ENCODE measurements around the gene SMAD6.
"Not testable (repeated sequence)": the region's sequence is repeated elsewhere in the genome, so short reads cannot be mapped to it uniquely, and the experiment has no call there.

The SMAD6 gene

DNA sequence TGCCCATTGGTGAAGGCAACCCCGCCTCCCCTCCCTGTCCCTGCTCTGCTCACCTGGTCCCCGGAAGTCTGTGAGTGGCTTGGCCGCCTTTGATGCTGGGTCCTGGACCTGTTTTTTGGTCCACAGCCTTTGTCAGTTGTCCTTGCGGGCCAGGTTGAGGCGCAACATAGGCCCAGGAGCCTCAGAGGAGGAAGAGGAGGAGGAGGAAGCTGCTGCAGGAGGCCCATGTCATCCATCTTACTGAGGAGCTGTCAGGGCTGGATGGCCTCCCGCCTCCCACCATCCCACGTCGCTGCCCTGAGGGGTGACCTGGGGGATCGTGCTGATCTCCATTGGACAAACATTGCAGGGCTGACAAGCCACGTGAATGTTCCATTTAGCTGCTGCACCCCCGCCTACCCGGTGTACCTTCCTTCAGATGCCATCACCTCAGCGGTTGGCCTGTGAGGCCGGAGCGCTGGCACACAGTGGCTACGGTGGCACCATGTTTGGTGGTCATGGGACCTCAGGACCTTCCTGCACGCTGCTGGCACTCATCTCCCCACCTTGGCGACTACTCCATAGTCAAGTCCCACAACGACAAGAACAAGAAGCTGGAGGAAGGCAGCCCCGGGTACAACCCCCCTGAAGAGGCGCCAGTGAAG lies 106.3 kb downstream of the SMAD6 start:
- no peak overlapping the region for H3K27ac ChIP-seq
- no peak for DNase-seq (ENCODE audit: low read depth, low spot score)

GRCh38 chr15:66809664-66810063 lies 107.6 kb downstream of the SMAD6 start:
- no peak for DNase-seq (ENCODE audit: low read depth, low spot score)
- H3K27ac ChIP-seq: no peak overlapping the region

- DNase-seq (ENCODE audit: low read depth, low spot score): peak; percentile 44
- H3K27ac ChIP-seq: no peak overlapping the region
These were observed 113.3 kb downstream of the SMAD6 start for GRCh38 chr15:66815318-66815717.

GRCh38 chr15:66816201-66816600 lies 114.2 kb downstream of the SMAD6 start:
- H3K27ac ChIP-seq: no peak overlapping the region
- no peak for DNase-seq (ENCODE audit: low read depth, low spot score)

- H3K27ac ChIP-seq: no peak overlapping the region
- no peak for DNase-seq (ENCODE audit: low read depth, low spot score)
These were observed 117.0 kb downstream of the SMAD6 start for GRCh38 chr15:66819084-66819483.

DNA sequence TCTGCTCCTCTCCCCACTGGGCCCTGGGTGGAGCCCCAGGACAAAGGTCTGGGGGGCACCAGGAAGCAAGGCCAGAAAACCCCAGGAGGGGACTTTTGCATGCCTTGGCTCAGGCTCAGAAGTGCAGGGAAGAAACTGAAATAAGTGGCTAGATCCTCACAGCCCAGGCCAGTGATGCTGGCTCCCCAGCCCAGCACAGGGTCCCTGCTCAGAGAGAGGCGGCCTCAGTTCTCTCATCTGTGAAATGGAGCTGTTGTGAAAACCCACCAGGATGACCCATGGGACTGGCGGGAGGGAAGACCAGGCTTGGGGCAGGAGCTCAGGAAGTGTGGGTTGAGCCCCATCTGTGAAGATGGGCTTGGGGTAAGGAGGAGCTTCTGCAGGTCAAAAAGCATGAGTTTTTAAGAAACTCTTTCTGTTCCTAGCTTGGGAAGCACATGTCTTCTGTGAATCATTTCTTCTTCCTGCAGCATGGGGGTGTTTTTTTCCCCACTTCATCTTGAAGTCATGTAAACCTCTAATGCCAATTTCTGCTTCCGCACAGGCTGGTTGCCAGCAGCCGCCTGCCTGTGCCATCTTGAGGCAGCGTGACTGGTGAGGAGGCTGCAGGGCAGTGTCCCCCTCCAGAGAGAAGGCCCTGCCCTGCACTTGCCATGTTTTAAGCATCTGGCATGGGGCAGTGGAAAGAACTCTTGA lies 118.6 kb downstream of the SMAD6 start:
- no peak overlapping the region for H3K27ac ChIP-seq

DNA sequence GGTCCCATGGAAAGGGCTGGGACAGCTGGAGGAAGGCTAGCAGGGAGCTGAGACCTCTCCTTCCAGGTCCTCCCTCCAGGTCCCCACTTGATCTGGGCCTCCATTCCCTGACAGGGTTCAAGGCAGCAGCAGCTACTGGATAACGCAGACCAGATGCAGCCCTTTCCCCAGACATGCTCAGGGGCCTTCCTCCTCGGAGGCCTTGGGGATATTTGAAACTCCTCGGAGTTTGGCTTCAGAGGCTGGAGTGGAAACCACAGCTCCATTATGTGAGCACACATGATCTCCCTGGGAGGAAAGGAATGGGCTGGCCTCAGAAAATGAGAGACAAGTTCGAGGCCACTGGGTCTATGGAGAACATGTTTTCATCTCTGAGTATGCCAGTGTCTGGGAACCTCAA lies 119.3 kb downstream of the SMAD6 start:
- no peak for DNase-seq (ENCODE audit: low read depth, low spot score)
- H3K27ac ChIP-seq: no peak overlapping the region

More for the DNA sequence above, 118.6 kb downstream of the SMAD6 start:
- no peak for DNase-seq (ENCODE audit: low read depth, low spot score)

DNA sequence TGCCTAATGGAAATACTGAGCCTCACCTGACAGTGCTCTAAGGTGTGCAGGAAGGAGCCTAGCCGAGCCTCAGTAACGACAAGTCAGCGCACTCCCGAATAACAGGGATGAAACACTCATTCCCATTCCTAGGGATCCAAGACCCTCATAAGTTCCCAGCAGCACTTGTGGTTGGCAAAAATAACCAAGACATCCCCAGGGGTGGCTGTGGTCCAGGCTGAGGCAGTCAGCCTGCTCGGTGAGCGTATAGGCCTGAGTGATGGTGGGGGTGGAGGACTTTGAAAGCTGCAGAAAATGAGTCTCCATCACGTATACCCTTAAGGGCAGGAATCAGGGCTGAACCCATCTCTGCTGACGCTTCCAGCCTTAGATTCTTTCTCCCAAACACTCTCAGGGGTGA lies 120.1 kb downstream of the SMAD6 start:
- H3K27ac ChIP-seq: no peak overlapping the region
- no peak for DNase-seq (ENCODE audit: low read depth, low spot score)

- no peak overlapping the region for H3K27ac ChIP-seq
- DNase-seq (ENCODE audit: low read depth, low spot score): no peak
These were observed 120.5 kb downstream of the SMAD6 start for GRCh38 chr15:66822576-66822975.

GRCh38 chr15:66823601-66824000 lies 121.6 kb downstream of the SMAD6 start:
- no peak for DNase-seq (ENCODE audit: low read depth, low spot score)
- H3K27ac ChIP-seq: no peak overlapping the region

- DNase-seq (ENCODE audit: low read depth, low spot score): no peak
- no peak overlapping the region for H3K27ac ChIP-seq
These were observed 122.4 kb downstream of the SMAD6 start for GRCh38 chr15:66824424-66824823.

DNA sequence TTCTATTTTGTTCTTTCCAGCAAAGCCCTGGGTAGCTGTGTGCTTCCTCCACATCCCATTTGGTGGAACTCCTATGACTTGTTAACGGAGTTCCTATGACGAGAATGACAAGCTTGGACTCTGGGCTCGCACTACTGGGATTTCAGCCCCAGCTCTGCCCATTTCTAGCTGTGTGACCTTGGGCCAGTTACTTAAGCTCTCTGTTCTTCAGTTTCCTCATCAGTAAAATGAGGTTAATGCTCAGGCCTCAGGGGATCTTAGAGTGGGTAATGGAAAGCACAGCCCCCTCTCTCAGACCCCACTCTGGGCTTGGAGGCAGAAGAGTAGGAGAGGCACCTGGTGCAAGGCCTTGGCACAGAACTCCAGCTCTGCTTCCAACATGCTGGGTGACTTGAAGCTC lies 123.1 kb downstream of the SMAD6 start:
- no peak overlapping the region for H3K27ac ChIP-seq
- no peak for DNase-seq (ENCODE audit: low read depth, low spot score)

DNA sequence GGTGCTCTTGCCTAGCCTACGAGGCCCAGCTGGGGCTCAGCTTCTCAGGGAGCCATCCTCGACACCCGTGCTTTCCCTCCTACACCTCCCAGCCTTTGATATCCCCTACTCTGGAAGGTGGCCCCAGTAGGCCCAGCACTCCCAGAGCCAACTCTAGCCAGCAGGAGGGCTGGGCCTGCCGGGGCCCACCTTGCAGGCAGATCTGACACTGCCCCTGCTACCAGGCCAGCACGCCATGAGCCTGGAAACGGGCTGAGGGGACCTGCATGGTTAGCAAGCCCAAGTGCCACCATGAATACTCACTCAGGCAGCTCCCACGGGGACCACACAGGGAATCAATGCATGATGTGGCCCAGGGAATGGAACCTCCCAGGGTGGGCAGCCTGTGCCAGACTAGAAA lies 123.7 kb downstream of the SMAD6 start:
- DNase-seq (ENCODE audit: low read depth, low spot score): no peak
- no peak overlapping the region for H3K27ac ChIP-seq

GRCh38 chr15:66826507-66826906 lies 124.5 kb downstream of the SMAD6 start:
- DNase-seq (ENCODE audit: low read depth, low spot score): no peak
- H3K27ac ChIP-seq: no peak overlapping the region

DNA sequence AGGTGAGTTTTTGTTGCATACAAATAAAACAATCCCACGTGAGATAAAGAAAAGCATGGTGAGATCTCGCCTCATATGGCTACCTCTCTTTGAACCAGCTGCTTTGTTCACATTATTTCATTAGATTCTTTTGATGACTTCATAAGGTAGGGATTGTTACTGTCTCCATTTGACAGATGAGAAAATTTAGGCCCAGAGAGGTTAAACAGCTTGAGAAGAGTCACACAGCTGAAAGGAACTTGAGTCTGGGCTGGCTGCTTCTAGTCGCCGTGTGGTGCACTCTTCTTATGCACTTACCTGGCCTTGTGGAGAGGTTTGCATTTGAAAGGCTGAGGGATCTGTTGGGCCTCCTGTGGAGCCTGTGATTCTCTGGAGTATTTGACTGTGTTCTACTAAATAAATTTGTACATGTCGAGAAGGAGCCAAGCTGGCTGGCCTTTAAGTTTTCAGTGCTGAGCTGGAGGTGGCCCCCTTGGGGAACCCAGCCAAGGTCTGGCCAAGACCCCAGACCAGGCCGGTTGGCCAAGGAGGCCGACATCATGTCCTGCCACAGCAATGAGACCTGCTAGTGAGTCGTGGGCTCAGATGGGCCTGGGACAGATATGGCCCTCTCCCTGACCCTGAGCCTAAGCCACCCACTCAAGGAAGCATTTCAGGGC lies 125.1 kb downstream of the SMAD6 start:
- no peak overlapping the region for H3K27ac ChIP-seq
- DNase-seq (ENCODE audit: low read depth, low spot score): no peak

DNA sequence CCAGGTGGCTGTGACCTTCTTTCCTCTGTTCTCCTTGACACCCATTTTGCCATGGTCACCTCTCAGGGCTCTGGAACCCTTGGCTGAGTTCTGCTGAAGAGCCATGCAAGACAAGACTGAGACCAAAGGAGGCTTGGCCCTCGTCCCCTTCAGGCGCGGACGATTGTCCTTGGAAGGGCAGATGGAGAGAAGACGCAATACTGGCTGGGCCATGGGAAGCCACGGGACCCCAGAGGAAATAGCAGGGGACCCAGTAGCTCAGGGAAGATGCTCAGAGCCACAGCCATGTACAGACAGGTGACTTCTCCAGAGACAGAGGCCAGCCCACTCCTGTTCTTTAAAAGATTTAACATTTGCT lies 125.6 kb downstream of the SMAD6 start:
- DNase-seq (ENCODE audit: low read depth, low spot score): no peak
- H3K27ac ChIP-seq: no peak overlapping the region

GRCh38 chr15:66828817-66829541 lies 126.9 kb downstream of the SMAD6 start:
- DNase-seq (ENCODE audit: low read depth, low spot score); H3K27ac ChIP-seq: not testable (repeated sequence)

GRCh38 chr15:66829551-66830121 lies 127.6 kb downstream of the SMAD6 start:
- DNase-seq (ENCODE audit: low read depth, low spot score): no peak
- H3K27ac ChIP-seq: peak overlapping the region; percentile 62

DNA sequence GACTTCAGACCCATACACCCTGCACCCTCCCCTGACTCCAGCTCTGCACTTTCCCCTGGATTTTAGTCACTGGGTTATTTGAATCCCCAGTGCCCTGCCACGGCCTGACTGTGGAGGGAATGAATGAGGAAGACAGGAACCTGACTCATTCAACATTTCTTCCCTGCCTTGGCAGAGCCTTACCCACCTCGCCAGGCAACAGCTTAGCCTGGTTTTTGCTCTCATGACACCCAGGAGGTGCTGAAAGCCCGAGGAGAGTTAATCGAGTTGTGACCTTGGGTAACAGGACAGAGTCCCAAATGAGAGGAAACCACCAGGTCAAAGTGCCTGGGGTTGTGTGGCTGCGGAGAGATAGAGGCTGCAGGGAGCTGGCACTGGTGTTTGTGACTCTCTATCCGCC lies 128.3 kb downstream of the SMAD6 start:
- DNase-seq (ENCODE audit: low read depth, low spot score): peak; percentile 61
- H3K27ac ChIP-seq: peak overlapping the region; percentile 62

GRCh38 chr15:66830823-66831222 lies 128.8 kb downstream of the SMAD6 start:
- peak overlapping the region; percentile 62 for H3K27ac ChIP-seq
- DNase-seq (ENCODE audit: low read depth, low spot score): no peak

DNA sequence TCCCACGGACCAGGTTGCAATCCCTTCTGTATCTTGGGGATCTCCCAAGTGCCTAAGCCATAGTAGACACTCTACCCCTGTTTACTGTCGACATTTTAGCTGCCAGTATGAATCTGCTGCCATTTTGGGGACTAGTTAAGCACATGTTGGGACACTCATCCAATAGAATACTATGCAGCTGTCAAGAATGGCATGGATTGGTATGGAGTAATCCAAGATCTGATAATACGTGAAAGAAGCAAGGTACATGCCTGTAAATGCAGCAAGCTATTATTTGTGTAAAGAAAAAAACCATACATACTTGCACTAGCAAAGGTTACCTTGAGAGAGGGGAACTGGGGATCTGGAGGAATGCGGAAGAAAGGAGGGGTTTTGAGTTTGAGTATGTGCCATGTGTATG lies 129.3 kb downstream of the SMAD6 start:
- DNase-seq (ENCODE audit: low read depth, low spot score): no peak
- H3K27ac ChIP-seq: no peak overlapping the region

Measured in epithelial cell of prostate (primary cell).